HEK293 (cell line): ENCODE results near the gene SNAPIN.

ENCODE experiments used
- CTCF ChIA-PET: fragments of 350-600 bp; formaldehyde crosslinking; extraction: SDS; loops from one replicate; lab custom pipeline; 2021; ENCODE audit warnings: antibody characterized with exemption; lab: Yijun Ruan, JAX
- POLR2A ChIA-PET: fragments of 300-600 bp; formaldehyde crosslinking; extraction: SDS; loops from one replicate; lab custom pipeline; 2020; ENCODE audit warnings: antibody characterized with exemption, inconsistent platforms; lab: Yijun Ruan, JAX
- H3K27ac ChIP-seq: fragments of 200-500 bp; sonication (Bioruptor generic); 2 replicates; pipeline ENCODE4 v1.5.1; 2014; ENCODE audit warnings: low read depth, low read length, control low read depth, inconsistent platforms; ENCODE audit errors: extremely low read depth
- H3K36me3 ChIP-seq, 2 experiments: fragments of 200-500 bp in 1 of 2; sonication (Bioruptor generic) in 1 of 2; 1 replicate in 1 of 2; 2 replicates in 1 of 2; pipeline ENCODE4 v1.5.1; 2014 to 2017; ENCODE audit warnings: inconsistent platforms in 2 of 2, low read length in 2 of 2; ENCODE audit not compliant: control insufficient read depth in 2 of 2, insufficient read depth in 1 of 2
- H3K4me1 ChIP-seq: fragments of 200-500 bp; sonication (Bioruptor generic); 2 replicates; pipeline ENCODE4 v1.5.1; 2014; ENCODE audit warnings: mild to moderate bottlenecking, low read length, inconsistent platforms; ENCODE audit not compliant: control insufficient read depth, insufficient read depth
- H3K4me3 ChIP-seq: 2 replicates; pipeline ENCODE4 v1.5.1; 2011; ENCODE audit warnings: low read depth, mild to moderate bottlenecking, control low read depth, low read length, moderate library complexity
- H3K9me3 ChIP-seq: fragments of 200-500 bp; sonication (Bioruptor generic); 2 replicates; pipeline ENCODE4 v1.5.1; 2014; ENCODE audit warnings: low read depth, low read length, inconsistent platforms; ENCODE audit not compliant: control insufficient read depth, insufficient read depth
- FEZF1 ChIP-seq: fragments of 450-650 bp; formaldehyde crosslinking; IDR thresholded peaks from 2 replicates; pipeline ENCODE4 v1.5.1; 2016; ENCODE audit warnings: missing biosample characterization, missing genetic modification characterization
- KLF1 ChIP-seq: fragments of 450-650 bp; formaldehyde crosslinking; IDR thresholded peaks from 2 replicates; pipeline ENCODE4 v1.5.1; 2016; ENCODE audit warnings: missing biosample characterization, missing genetic modification characterization
- KLF9 ChIP-seq: fragments of 450-650 bp; formaldehyde crosslinking; IDR thresholded peaks from 2 replicates; pipeline ENCODE4 v1.5.1; 2016; ENCODE audit warnings: missing biosample characterization, missing genetic modification characterization, low read depth
- OSR2 ChIP-seq: fragments of 450-650 bp; formaldehyde crosslinking; IDR thresholded peaks from 2 replicates; pipeline ENCODE4 v1.5.1; 2016; ENCODE audit warnings: missing biosample characterization, missing genetic modification characterization
- SCRT2 ChIP-seq: fragments of 450-650 bp; formaldehyde crosslinking; IDR thresholded peaks from 2 replicates; pipeline ENCODE4 v1.5.1; 2016; ENCODE audit warnings: missing biosample characterization, missing genetic modification characterization
- SP2 ChIP-seq: fragments of 450-650 bp; formaldehyde crosslinking; IDR thresholded peaks from 2 replicates; pipeline ENCODE4 v1.5.1; 2016; ENCODE audit warnings: missing biosample characterization, missing genetic modification characterization
- SP3 ChIP-seq: fragments of 450-650 bp; formaldehyde crosslinking; IDR thresholded peaks from 2 replicates; pipeline ENCODE4 v1.5.1; 2016; ENCODE audit warnings: missing biosample characterization, missing genetic modification characterization
- SP7 ChIP-seq: fragments of 450-650 bp; formaldehyde crosslinking; IDR thresholded peaks from 2 replicates; pipeline ENCODE4 v1.5.1; 2016; ENCODE audit warnings: missing biosample characterization, missing genetic modification characterization
- YY2 ChIP-seq: fragments of 450-650 bp; formaldehyde crosslinking; IDR thresholded peaks from 2 replicates; pipeline ENCODE4 v1.5.1; 2016; ENCODE audit warnings: missing biosample characterization, missing genetic modification characterization
- ZBTB17 ChIP-seq: fragments of 450-650 bp; formaldehyde crosslinking; IDR thresholded peaks from 2 replicates; pipeline ENCODE4 v1.5.1; 2016; ENCODE audit warnings: missing biosample characterization, missing genetic modification characterization
- ZBTB20 ChIP-seq: fragments of 450-650 bp; formaldehyde crosslinking; IDR thresholded peaks from 2 replicates; pipeline ENCODE4 v1.5.1; 2016; ENCODE audit warnings: missing biosample characterization, missing genetic modification characterization
- ZBTB48 ChIP-seq: fragments of 450-650 bp; formaldehyde crosslinking; IDR thresholded peaks from 2 replicates; pipeline ENCODE4 v1.5.1; 2016; ENCODE audit warnings: missing biosample characterization, missing genetic modification characterization
- ZBTB8A ChIP-seq: fragments of 450-650 bp; formaldehyde crosslinking; IDR thresholded peaks from 2 replicates; pipeline ENCODE4 v1.5.1; 2016; ENCODE audit warnings: missing biosample characterization, missing genetic modification characterization
- ZFP37 ChIP-seq: fragments of 450-650 bp; formaldehyde crosslinking; IDR thresholded peaks from 2 replicates; pipeline ENCODE4 v1.5.1; 2016; ENCODE audit warnings: missing biosample characterization, missing genetic modification characterization
- ZFP69B ChIP-seq: fragments of 450-650 bp; formaldehyde crosslinking; IDR thresholded peaks from 2 replicates; pipeline ENCODE4 v1.5.1; 2016; ENCODE audit warnings: missing biosample characterization, missing genetic modification characterization
- ZIC2 ChIP-seq: fragments of 450-650 bp; formaldehyde crosslinking; IDR thresholded peaks from 2 replicates; pipeline ENCODE4 v1.5.1; 2016; ENCODE audit warnings: missing biosample characterization, missing genetic modification characterization
- ZNF157 ChIP-seq: fragments of 450-650 bp; formaldehyde crosslinking; IDR thresholded peaks from 2 replicates; pipeline ENCODE4 v1.5.1; 2016; ENCODE audit warnings: missing biosample characterization, missing genetic modification characterization
- ZNF335 ChIP-seq: fragments of 450-650 bp; formaldehyde crosslinking; conservative IDR thresholded peaks from 2 replicates; pipeline ENCODE4 v1.5.1; 2016; ENCODE audit warnings: missing biosample characterization, missing genetic modification characterization
- ZNF391 ChIP-seq: fragments of 450-650 bp; formaldehyde crosslinking; IDR thresholded peaks from 2 replicates; pipeline ENCODE4 v1.5.1; 2016; ENCODE audit warnings: low read depth, missing biosample characterization, missing genetic modification characterization, borderline replicate concordance
- ZNF629 ChIP-seq: fragments of 450-650 bp; formaldehyde crosslinking; IDR thresholded peaks from 2 replicates; pipeline ENCODE4 v1.5.1; 2017; ENCODE audit warnings: missing biosample characterization, missing genetic modification characterization
- ZNF660 ChIP-seq: fragments of 450-650 bp; IDR thresholded peaks from 2 replicates; pipeline ENCODE4 v1.5.1; 2018; ENCODE audit warnings: missing biosample characterization, mild to moderate bottlenecking, missing genetic modification characterization
- ZNF76 ChIP-seq: fragments of 450-650 bp; formaldehyde crosslinking; IDR thresholded peaks from 2 replicates; pipeline ENCODE4; 2016; ENCODE audit warnings: low read depth, missing biosample characterization, missing genetic modification characterization, borderline replicate concordance
- ZNF837 ChIP-seq: fragments of 450-650 bp; formaldehyde crosslinking; IDR thresholded peaks from 2 replicates; pipeline ENCODE4 v1.5.1; 2016; ENCODE audit warnings: missing biosample characterization, missing genetic modification characterization
- TF ChIP-seq, protein P1 (sequence below): fragments of 450-650 bp; formaldehyde crosslinking; conservative IDR thresholded peaks from 2 replicates; pipeline ENCODE4 v1.5.1; 2016; ENCODE audit warnings: low read depth, missing biosample characterization, missing genetic modification characterization
- TF ChIP-seq, protein P2 (sequence below): fragments of 450-650 bp; formaldehyde crosslinking; IDR thresholded peaks from 2 replicates; pipeline ENCODE4 v1.5.1; 2017; ENCODE audit warnings: missing biosample characterization, missing genetic modification characterization
- TF ChIP-seq, protein P3 (sequence below): fragments of 450-650 bp; formaldehyde crosslinking; optimal IDR thresholded peaks from 2 replicates; pipeline ENCODE3; 2016; ENCODE audit warnings: missing biosample characterization, mild to moderate bottlenecking, missing genetic modification characterization
- TF ChIP-seq, protein P4 (sequence below): fragments of 450-650 bp; formaldehyde crosslinking; IDR thresholded peaks from 2 replicates; pipeline ENCODE4 v1.5.1; 2016; ENCODE audit warnings: missing biosample characterization, missing genetic modification characterization
- TF ChIP-seq, protein P5 (sequence below): fragments of 450-650 bp; formaldehyde crosslinking; IDR thresholded peaks from 2 replicates; pipeline ENCODE4 v1.5.1; 2016; ENCODE audit warnings: missing biosample characterization, missing genetic modification characterization

Gene SNAPIN, protein sequence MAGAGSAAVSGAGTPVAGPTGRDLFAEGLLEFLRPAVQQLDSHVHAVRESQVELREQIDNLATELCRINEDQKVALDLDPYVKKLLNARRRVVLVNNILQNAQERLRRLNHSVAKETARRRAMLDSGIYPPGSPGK

GRCh38 chr1:153658400-153659174, at the start of gene SNAPIN:
TSS of gene SNAPIN (plus strand) at chr1:153658703. CDS start at chr1:153658744, 41 bp downstream.
- peak within 1 kb of the TSS; percentile 87 for H3K4me3 ChIP-seq
- CTCF ChIA-PET, result interaction anchor here (0.9 to 2.4 kb wide), 2 partner anchors 10 to 148 kb away, joined by 3 to 9 read pairs; no protein-coding TSS in a partner anchor
- TF ChIP-seq ZNF157 (tag by site-specific recombination) (no peak), KLF9 (tag by site-specific recombination) (peak; percentile 81), KLF1 (tag by site-specific recombination) (0 out of 2 replicates have a peak, but pooled peaks have one; percentile 42), ZBTB20 (tag by site-specific recombination) (peak; percentile 97), ZBTB8A (tag by site-specific recombination) (peak; percentile 37; the same call in 1 of the 2 replicates), SP3 (tag by site-specific recombination) (peak; percentile 93), OSR2 (no peak), ZNF837 (tag by site-specific recombination) (no peak), ZIC2 (tag by site-specific recombination) (peak; percentile 53; the same call in 1 of the 2 replicates), ZFP37 (tag by site-specific recombination) (no peak), ZBTB48 (tag by site-specific recombination) (peak; percentile 96), SP7 (peak; percentile 63; the same call in 1 of the 2 replicates), SCRT2 (tag by site-specific recombination) (peak; percentile 82), ZNF335 (tag by site-specific recombination) (peak; percentile 97), ZNF76 (tag by site-specific recombination) (peak; percentile 96), YY2 (tag by site-specific recombination) (peak; percentile 28; the same call in 1 of the 2 replicates), ZFP69B (tag by site-specific recombination) (peak; percentile 90), SP2 (tag by site-specific recombination) (peak; percentile 82), ZBTB17 (peak; percentile 82), ZNF391 (tag by site-specific recombination) (0 out of 2 replicates have a peak, but pooled peaks have one; percentile 14), FEZF1 (no peak), ZNF629 (tag by site-specific recombination) (peak; percentile 62), ZNF660 (peak; percentile 41; the same call in 1 of the 2 replicates)
- TF ChIP-seq, protein P1, sequence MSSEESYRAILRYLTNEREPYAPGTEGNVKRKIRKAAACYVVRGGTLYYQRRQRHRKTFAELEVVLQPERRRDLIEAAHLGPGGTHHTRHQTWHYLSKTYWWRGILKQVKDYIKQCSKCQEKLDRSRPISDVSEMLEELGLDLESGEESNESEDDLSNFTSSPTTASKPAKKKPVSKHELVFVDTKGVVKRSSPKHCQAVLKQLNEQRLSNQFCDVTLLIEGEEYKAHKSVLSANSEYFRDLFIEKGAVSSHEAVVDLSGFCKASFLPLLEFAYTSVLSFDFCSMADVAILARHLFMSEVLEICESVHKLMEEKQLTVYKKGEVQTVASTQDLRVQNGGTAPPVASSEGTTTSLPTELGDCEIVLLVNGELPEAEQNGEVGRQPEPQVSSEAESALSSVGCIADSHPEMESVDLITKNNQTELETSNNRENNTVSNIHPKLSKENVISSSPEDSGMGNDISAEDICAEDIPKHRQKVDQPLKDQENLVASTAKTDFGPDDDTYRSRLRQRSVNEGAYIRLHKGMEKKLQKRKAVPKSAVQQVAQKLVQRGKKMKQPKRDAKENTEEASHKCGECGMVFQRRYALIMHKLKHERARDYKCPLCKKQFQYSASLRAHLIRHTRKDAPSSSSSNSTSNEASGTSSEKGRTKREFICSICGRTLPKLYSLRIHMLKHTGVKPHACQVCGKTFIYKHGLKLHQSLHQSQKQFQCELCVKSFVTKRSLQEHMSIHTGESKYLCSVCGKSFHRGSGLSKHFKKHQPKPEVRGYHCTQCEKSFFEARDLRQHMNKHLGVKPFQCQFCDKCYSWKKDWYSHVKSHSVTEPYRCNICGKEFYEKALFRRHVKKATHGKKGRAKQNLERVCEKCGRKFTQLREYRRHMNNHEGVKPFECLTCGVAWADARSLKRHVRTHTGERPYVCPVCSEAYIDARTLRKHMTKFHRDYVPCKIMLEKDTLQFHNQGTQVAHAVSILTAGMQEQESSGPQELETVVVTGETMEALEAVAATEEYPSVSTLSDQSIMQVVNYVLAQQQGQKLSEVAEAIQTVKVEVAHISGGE (tag by site-specific recombination), result peak; percentile 31
- TF ChIP-seq, protein P2, sequence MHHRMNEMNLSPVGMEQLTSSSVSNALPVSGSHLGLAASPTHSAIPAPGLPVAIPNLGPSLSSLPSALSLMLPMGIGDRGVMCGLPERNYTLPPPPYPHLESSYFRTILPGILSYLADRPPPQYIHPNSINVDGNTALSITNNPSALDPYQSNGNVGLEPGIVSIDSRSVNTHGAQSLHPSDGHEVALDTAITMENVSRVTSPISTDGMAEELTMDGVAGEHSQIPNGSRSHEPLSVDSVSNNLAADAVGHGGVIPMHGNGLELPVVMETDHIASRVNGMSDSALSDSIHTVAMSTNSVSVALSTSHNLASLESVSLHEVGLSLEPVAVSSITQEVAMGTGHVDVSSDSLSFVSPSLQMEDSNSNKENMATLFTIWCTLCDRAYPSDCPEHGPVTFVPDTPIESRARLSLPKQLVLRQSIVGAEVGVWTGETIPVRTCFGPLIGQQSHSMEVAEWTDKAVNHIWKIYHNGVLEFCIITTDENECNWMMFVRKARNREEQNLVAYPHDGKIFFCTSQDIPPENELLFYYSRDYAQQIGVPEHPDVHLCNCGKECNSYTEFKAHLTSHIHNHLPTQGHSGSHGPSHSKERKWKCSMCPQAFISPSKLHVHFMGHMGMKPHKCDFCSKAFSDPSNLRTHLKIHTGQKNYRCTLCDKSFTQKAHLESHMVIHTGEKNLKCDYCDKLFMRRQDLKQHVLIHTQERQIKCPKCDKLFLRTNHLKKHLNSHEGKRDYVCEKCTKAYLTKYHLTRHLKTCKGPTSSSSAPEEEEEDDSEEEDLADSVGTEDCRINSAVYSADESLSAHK (tag by site-specific recombination), result no peak
- TF ChIP-seq, protein P3, sequence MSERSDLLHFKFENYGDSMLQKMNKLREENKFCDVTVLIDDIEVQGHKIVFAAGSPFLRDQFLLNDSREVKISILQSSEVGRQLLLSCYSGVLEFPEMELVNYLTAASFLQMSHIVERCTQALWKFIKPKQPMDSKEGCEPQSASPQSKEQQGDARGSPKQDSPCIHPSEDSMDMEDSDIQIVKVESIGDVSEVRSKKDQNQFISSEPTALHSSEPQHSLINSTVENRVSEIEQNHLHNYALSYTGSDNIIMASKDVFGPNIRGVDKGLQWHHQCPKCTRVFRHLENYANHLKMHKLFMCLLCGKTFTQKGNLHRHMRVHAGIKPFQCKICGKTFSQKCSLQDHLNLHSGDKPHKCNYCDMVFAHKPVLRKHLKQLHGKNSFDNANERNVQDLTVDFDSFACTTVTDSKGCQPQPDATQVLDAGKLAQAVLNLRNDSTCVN (tag by site-specific recombination), result peak; percentile 77
- TF ChIP-seq, protein P4, sequence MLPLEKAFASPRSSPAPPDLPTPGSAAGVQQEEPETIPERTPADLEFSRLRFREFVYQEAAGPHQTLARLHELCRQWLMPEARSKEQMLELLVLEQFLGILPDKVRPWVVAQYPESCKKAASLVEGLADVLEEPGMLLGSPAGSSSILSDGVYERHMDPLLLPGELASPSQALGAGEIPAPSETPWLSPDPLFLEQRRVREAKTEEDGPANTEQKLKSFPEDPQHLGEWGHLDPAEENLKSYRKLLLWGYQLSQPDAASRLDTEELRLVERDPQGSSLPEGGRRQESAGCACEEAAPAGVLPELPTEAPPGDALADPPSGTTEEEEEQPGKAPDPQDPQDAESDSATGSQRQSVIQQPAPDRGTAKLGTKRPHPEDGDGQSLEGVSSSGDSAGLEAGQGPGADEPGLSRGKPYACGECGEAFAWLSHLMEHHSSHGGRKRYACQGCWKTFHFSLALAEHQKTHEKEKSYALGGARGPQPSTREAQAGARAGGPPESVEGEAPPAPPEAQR (tag by site-specific recombination), result no peak
- TF ChIP-seq, protein P5, sequence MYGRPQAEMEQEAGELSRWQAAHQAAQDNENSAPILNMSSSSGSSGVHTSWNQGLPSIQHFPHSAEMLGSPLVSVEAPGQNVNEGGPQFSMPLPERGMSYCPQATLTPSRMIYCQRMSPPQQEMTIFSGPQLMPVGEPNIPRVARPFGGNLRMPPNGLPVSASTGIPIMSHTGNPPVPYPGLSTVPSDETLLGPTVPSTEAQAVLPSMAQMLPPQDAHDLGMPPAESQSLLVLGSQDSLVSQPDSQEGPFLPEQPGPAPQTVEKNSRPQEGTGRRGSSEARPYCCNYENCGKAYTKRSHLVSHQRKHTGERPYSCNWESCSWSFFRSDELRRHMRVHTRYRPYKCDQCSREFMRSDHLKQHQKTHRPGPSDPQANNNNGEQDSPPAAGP (tag by site-specific recombination), result peak; percentile 63; the same call in 1 of the 2 replicates

More at GRCh38 chr1:153658400-153659174, at the start of gene SNAPIN:
- no peaks in the 10 kb centered on the region for H3K9me3 ChIP-seq
- peak within 1 kb of the TSS; percentile 78 for H3K27ac ChIP-seq
- POLR2A ChIA-PET, result interaction anchor here (0.6 to 2.8 kb wide), 8 partner anchors 10 to 328 kb away, joined by 3 to 24 read pairs (median 5); partner anchors contain the start of genes CHTOP, S100A1, S100A13 and SLC27A3
- peaks cover 23 to 42% of the 10 kb centered on the region in 2 experiments for H3K36me3 ChIP-seq
- 0 out of 2 replicates have a peak, but pooled peaks cover 2% of the 10 kb centered on the region for H3K4me1 ChIP-seq
